ENCODE data around the gene CCDC192.
"Not testable (repeated sequence)": the region's sequence is repeated elsewhere in the genome, so short reads cannot be mapped to it uniquely, and the experiment has no call there.

The CCDC192 gene

GRCh38 chr5:127702926-127703561 is at the start of gene CCDC192:
CCDC192 (plus strand) TSS chr5:127703391; CDS start chr5:127703446, 55 bp downstream.
- no peak for DNase-seq (ENCODE audit: low read depth in 3 of 3)

- no peak for DNase-seq (ENCODE audit: low read depth in 3 of 3)
Observed at GRCh38 chr5:127656825-127657224, 46.4 kb upstream of the CCDC192 start.

GRCh38 chr5:127660047-127660733 is 43.0 kb upstream of the CCDC192 start:
- no peak for DNase-seq (ENCODE audit: low read depth in 3 of 3)

GRCh38 chr5:127664093-127664492 is 39.1 kb upstream of the CCDC192 start:
- no peak for DNase-seq (ENCODE audit: low read depth in 3 of 3)

GRCh38 chr5:127665641-127666040 is 37.5 kb upstream of the CCDC192 start:
- DNase-seq (ENCODE audit: low read depth in 3 of 3) = no peak

GRCh38 chr5:127666043-127666716 is 37.0 kb upstream of the CCDC192 start:
- no peak for DNase-seq (ENCODE audit: low read depth in 3 of 3)

GRCh38 chr5:127667926-127668325 is 35.3 kb upstream of the CCDC192 start:
- no peak for DNase-seq (ENCODE audit: low read depth in 3 of 3)

- DNase-seq (ENCODE audit: low read depth in 3 of 3) = no peak
Observed at GRCh38 chr5:127671218-127671617, 32.0 kb upstream of the CCDC192 start.

GRCh38 chr5:127673117-127673800 is 29.9 kb upstream of the CCDC192 start:
- DNase-seq (ENCODE audit: low read depth in 3 of 3) = no peak

GRCh38 chr5:127676951-127677350 is 26.2 kb upstream of the CCDC192 start:
- DNase-seq (ENCODE audit: low read depth in 3 of 3) = not testable (repeated sequence)

- not testable (repeated sequence) for DNase-seq (ENCODE audit: low read depth in 3 of 3)
Observed at GRCh38 chr5:127679691-127680330, 23.4 kb upstream of the CCDC192 start.

GRCh38 chr5:127680595-127680994 is 22.6 kb upstream of the CCDC192 start:
- DNase-seq (ENCODE audit: low read depth in 3 of 3) = no peak

- DNase-seq (ENCODE audit: low read depth in 3 of 3) = no peak
Observed at GRCh38 chr5:127683008-127683407, 20.2 kb upstream of the CCDC192 start.

GRCh38 chr5:127684726-127685467 is 18.3 kb upstream of the CCDC192 start:
- DNase-seq (ENCODE audit: low read depth in 3 of 3) = no peak

- no peak for DNase-seq (ENCODE audit: low read depth in 3 of 3)
Observed at GRCh38 chr5:127685662-127686061, 17.5 kb upstream of the CCDC192 start.

- DNase-seq (ENCODE audit: low read depth in 3 of 3) = no peak
Observed at GRCh38 chr5:127686424-127686823, 16.8 kb upstream of the CCDC192 start.

- DNase-seq (ENCODE audit: low read depth in 3 of 3) = no peak
Observed at GRCh38 chr5:127694518-127695171, 8.5 kb upstream of the CCDC192 start.

GRCh38 chr5:127695346-127695745 is 7.8 kb upstream of the CCDC192 start:
- no peak for DNase-seq (ENCODE audit: low read depth in 3 of 3)

- no peak for DNase-seq (ENCODE audit: low read depth in 3 of 3)
Observed at GRCh38 chr5:127696683-127697082, 6.5 kb upstream of the CCDC192 start.

GRCh38 chr5:127697894-127698600 is 5.1 kb upstream of the CCDC192 start:
- DNase-seq (ENCODE audit: low read depth in 3 of 3) = no peak
